Activated T-cell treated with anti-CD3 and anti-CD28 coated beads, Interleukin-2, amount 50 U/mL, for 4 hours (primary cell): ENCODE measurements around the gene PTH2. TPM values are rescaled to one million over a fixed set of nuclear protein-coding genes. Genes with fewer than 3 reads are reported as not detected.

Source experiments
- ATAC-seq, 2 donors: fragments of 200-7000 bp; cut with Tn5 transposase; one replicate each; pipeline ENCODE4 v1.10.0; 2021
- DNase-seq: peaks from one replicate; pipeline ENCODE4 v3.0.0-alpha.2; 2020
- H3K27me3 Mint-ChIP-seq: one replicate; pipeline ENCODE4 v1.8.0; 2021; ENCODE audit warnings: low read depth, mixed read lengths
- H3K36me3 Mint-ChIP-seq: one replicate; pipeline ENCODE4 v1.8.0; 2022; ENCODE audit warnings: mixed read lengths; ENCODE audit not compliant: insufficient read depth
- H3K4me1 Mint-ChIP-seq: one replicate; pipeline ENCODE4 v1.8.0; 2021; ENCODE audit warnings: low read depth, mixed read lengths
- H3K4me3 Mint-ChIP-seq: one replicate; pipeline ENCODE4 v1.8.0; 2021; ENCODE audit warnings: mild to moderate bottlenecking, moderate library complexity, mixed read lengths
- H3K9me3 Mint-ChIP-seq: one replicate; pipeline ENCODE4 v1.8.0; 2021; ENCODE audit warnings: mixed read lengths
- total RNA-seq, 3 donors: library from RNA; stranded (reverse); gene quantifications; one replicate each; pipeline ENCODE4 v1.2.1, GENCODE V29; 2021

The PTH2 gene
- total RNA-seq, 3 donors from 2014 or later: not detected

GRCh38 chr19:49418511-49418910 is 4.7 kb downstream of the PTH2 start:
- Mint-ChIP-seq H3K9me3 (no peaks in the 10 kb centered on the region), H3K36me3 (no peaks in the 10 kb centered on the region), H3K4me1 (peaks cover 20% of the 10 kb centered on the region), H3K27me3 (peaks cover 53% of the 10 kb centered on the region), H3K4me3 (no peak overlapping the region)
- ATAC-seq: no peak
- no peak for DNase-seq

- peaks cover 45% of the 10 kb centered on the region for H3K27me3 Mint-ChIP-seq
- ATAC-seq (no peak), DNase-seq (no peak)
- peaks cover 17% of the 10 kb centered on the region for H3K4me1 Mint-ChIP-seq
- no peak overlapping the region for H3K4me3 Mint-ChIP-seq
- no peaks in the 10 kb centered on the region for H3K9me3 Mint-ChIP-seq
- H3K36me3 Mint-ChIP-seq: no peaks in the 10 kb centered on the region
Measured at GRCh38 chr19:49417088-49417487, 6.2 kb downstream of the PTH2 start.

GRCh38 chr19:49415810-49416200 is 7.4 kb downstream of the PTH2 start:
- Mint-ChIP-seq H3K27me3 (peaks cover 33% of the 10 kb centered on the region), H3K36me3 (no peaks in the 10 kb centered on the region), H3K4me1 (peaks cover 19% of the 10 kb centered on the region), H3K9me3 (no peaks in the 10 kb centered on the region), H3K4me3 (no peak overlapping the region)
- no peak for DNase-seq
- no peak for ATAC-seq

GRCh38 chr19:49415102-49415809 is 8.0 kb downstream of the PTH2 start:
- no peak for ATAC-seq
- Mint-ChIP-seq H3K36me3 (no peaks in the 10 kb centered on the region), H3K4me1 (peaks cover 20% of the 10 kb centered on the region), H3K9me3 (no peaks in the 10 kb centered on the region), H3K4me3 (no peak overlapping the region), H3K27me3 (peaks cover 28% of the 10 kb centered on the region)
- no peak for DNase-seq

- Mint-ChIP-seq H3K9me3 (no peaks in the 10 kb centered on the region), H3K27me3 (peaks cover 19% of the 10 kb centered on the region), H3K36me3 (no peaks in the 10 kb centered on the region), H3K4me3 (no peak overlapping the region), H3K4me1 (peaks cover 30% of the 10 kb centered on the region)
- DNase-seq: no peak
- no peak for ATAC-seq
Measured at GRCh38 chr19:49414256-49414655, 9.0 kb downstream of the PTH2 start.

- Mint-ChIP-seq H3K27me3 (peaks cover 13% of the 10 kb centered on the region), H3K4me1 (peaks cover 40% of the 10 kb centered on the region), H3K4me3 (no peak overlapping the region), H3K36me3 (no peaks in the 10 kb centered on the region), H3K9me3 (no peaks in the 10 kb centered on the region)
- no peak for DNase-seq
- ATAC-seq: no peak
Measured at GRCh38 chr19:49413348-49413747, 9.9 kb downstream of the PTH2 start.

- peaks cover 52% of the 10 kb centered on the region for H3K4me1 Mint-ChIP-seq
- no peak for DNase-seq
- no peaks in the 10 kb centered on the region for H3K36me3 Mint-ChIP-seq
- no peaks in the 10 kb centered on the region for H3K9me3 Mint-ChIP-seq
- H3K4me3 Mint-ChIP-seq: peak overlapping the region; percentile 33
- no peak for ATAC-seq
- H3K27me3 Mint-ChIP-seq: peaks cover 5% of the 10 kb centered on the region
Measured at GRCh38 chr19:49411681-49412326, 11.4 kb downstream of the PTH2 start.

- Mint-ChIP-seq H3K9me3 (no peaks in the 10 kb centered on the region), H3K27me3 (no peaks in the 10 kb centered on the region), H3K36me3 (no peaks in the 10 kb centered on the region), H3K4me1 (peaks cover 57% of the 10 kb centered on the region), H3K4me3 (peak overlapping the region; percentile 65)
- peak; percentile 27 to 44 for ATAC-seq
- DNase-seq: no peak
Measured at GRCh38 chr19:49409441-49410029, 13.7 kb downstream of the PTH2 start.

- ATAC-seq (no peak), DNase-seq (no peak)
- Mint-ChIP-seq H3K4me1 (peaks cover 57% of the 10 kb centered on the region), H3K27me3 (no peaks in the 10 kb centered on the region), H3K36me3 (no peaks in the 10 kb centered on the region), H3K4me3 (no peak overlapping the region), H3K9me3 (no peaks in the 10 kb centered on the region)
Measured at GRCh38 chr19:49408816-49409440, 14.3 kb downstream of the PTH2 start.

GRCh38 chr19:49407482-49408015 is 15.7 kb downstream of the PTH2 start:
- Mint-ChIP-seq H3K4me1 (peaks cover 62% of the 10 kb centered on the region), H3K27me3 (no peaks in the 10 kb centered on the region), H3K4me3 (no peak overlapping the region), H3K36me3 (no peaks in the 10 kb centered on the region), H3K9me3 (no peaks in the 10 kb centered on the region)
- ATAC-seq: peak; percentile 63 to 68
- no peak for DNase-seq

GRCh38 chr19:49407079-49407478 is 16.2 kb downstream of the PTH2 start:
- Mint-ChIP-seq H3K4me3 (no peak overlapping the region), H3K4me1 (peaks cover 58% of the 10 kb centered on the region), H3K9me3 (no peaks in the 10 kb centered on the region), H3K27me3 (no peaks in the 10 kb centered on the region), H3K36me3 (no peaks in the 10 kb centered on the region)
- DNase-seq (no peak), ATAC-seq (no peak)

GRCh38 chr19:49403404-49404187 is 19.6 kb downstream of the PTH2 start:
- ATAC-seq (no peak), DNase-seq (no peak)
- H3K27me3 Mint-ChIP-seq: no peaks in the 10 kb centered on the region
- H3K4me1 Mint-ChIP-seq: peaks cover 32% of the 10 kb centered on the region
- H3K4me3 Mint-ChIP-seq: no peak overlapping the region
- no peaks in the 10 kb centered on the region for H3K36me3 Mint-ChIP-seq
- H3K9me3 Mint-ChIP-seq: no peaks in the 10 kb centered on the region

GRCh38 chr19:49400029-49400428 is 23.2 kb downstream of the PTH2 start:
- Mint-ChIP-seq H3K36me3 (no peaks in the 10 kb centered on the region), H3K4me3 (no peak overlapping the region)
- no peak for ATAC-seq

GRCh38 chr19:49398931-49399330 is 24.3 kb downstream of the PTH2 start:
- no peak overlapping the region for H3K4me3 Mint-ChIP-seq
- H3K27me3 Mint-ChIP-seq: no peaks in the 10 kb centered on the region
- no peaks in the 10 kb centered on the region for H3K9me3 Mint-ChIP-seq
- H3K36me3 Mint-ChIP-seq: no peaks in the 10 kb centered on the region
- DNase-seq: no peak
- H3K4me1 Mint-ChIP-seq: peaks cover 22% of the 10 kb centered on the region
- ATAC-seq: no peak

More at GRCh38 chr19:49400029-49400428, 23.2 kb downstream of the PTH2 start:
- Mint-ChIP-seq H3K9me3 (no peaks in the 10 kb centered on the region), H3K27me3 (no peaks in the 10 kb centered on the region), H3K4me1 (peaks cover 22% of the 10 kb centered on the region)
- no peak for DNase-seq
